HG03575 (cell line): ENCODE results near the gene LASP1.

ENCODE experiments used
- ATAC-seq: cut with Tn5 transposase; IDR thresholded peaks from one replicate; pipeline ENCODE4 v1.9.1; 2021; ENCODE audit not compliant: unreplicated experiment, insufficient number of reproducible peaks, low FRiP score; ENCODE audit errors: extremely low read depth

LASP1 gene

GRCh38 chr17:38959508-38959907 lies 89.7 kb downstream of the LASP1 start:
- no peak for ATAC-seq

GRCh38 chr17:38960402-38960801 lies 90.5 kb downstream of the LASP1 start:
- ATAC-seq, result no peak

DNA sequence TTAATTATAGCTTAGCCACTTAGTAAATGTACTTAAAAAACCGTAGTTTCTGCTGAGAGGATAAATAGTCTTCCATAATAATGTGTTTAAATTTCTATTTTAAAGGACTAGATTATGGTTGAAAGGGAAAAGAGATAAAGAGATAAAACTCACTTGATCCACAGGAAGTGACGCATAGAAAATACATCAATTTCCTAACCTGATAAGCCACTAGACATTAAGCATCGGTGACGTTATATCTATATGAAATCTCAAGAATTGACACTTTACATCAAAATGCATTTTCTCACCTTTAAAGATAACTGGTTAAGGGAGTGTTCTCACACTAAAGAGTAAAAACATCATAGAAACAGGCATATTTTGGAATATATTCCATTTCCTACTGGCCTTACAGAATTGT lies 91.6 kb downstream of the LASP1 start:
- no peak for ATAC-seq

- ATAC-seq, result no peak
Measured at GRCh38 chr17:38967290-38967738, 97.5 kb downstream of the LASP1 start, which contains the start of gene FBXO47. Gene FBXO47, minus strand, starts transcription at chr17:38967403. Its CDS starts 4,378 bp downstream, at chr17:38963025.

- no peak for ATAC-seq
Measured at GRCh38 chr17:38969281-38969680, 99.4 kb downstream of the LASP1 start.

- no peak for ATAC-seq
Measured at GRCh38 chr17:38970128-38970527, 100.3 kb downstream of the LASP1 start.

DNA sequence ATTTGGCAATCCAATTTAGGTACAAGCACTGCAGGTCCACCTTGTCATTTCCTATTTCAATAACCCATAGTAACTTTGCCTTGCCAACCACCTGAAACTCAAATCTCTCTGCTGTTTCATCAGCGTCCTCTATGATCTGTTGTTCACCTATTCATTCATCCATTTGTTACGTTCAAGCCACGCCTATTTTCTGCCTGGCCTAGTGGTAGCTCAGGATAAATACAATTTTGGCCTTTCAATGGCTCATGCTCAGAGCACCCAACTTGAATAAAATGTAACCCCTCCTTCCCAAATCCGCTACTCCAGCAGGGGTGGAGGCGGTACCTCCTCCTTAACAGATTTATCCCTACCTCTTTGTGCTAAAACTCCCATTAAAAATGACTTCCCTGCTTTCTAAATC lies 100.9 kb downstream of the LASP1 start:
- ATAC-seq, result no peak
